ENCODE results near the gene ETFA. TPM values are rescaled to one million over a fixed set of nuclear protein-coding genes. Genes with fewer than 3 reads are reported as not detected.
A peak's percentile ranks its signal among the peaks of the same experiment; 100 is the strongest.

Gene ETFA
- total RNA-seq, 3 donors from 2014 or later, result 172 to 286 (median 213) TPM

DNA sequence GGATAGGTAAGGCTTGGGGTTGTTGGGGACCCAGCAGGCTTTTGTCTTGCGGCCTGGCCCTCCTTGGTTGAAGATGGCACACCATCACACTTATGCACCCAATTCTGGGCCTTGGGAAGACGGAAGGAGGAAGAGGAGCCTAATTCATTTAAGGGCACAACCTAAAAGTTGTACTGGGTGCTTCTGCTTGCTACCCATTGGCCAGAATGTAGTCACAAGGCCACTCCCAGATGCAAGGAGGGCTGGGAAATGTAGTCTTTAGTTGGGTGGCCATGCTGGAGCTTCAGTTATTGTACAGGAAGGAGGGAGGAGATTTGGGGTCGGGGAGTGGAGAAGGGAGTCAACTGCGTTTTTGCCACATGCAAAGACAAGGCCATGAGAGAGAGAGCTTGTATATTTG, 142.3 kb downstream of the ETFA start:
- TF ChIP-seq, protein P1, sequence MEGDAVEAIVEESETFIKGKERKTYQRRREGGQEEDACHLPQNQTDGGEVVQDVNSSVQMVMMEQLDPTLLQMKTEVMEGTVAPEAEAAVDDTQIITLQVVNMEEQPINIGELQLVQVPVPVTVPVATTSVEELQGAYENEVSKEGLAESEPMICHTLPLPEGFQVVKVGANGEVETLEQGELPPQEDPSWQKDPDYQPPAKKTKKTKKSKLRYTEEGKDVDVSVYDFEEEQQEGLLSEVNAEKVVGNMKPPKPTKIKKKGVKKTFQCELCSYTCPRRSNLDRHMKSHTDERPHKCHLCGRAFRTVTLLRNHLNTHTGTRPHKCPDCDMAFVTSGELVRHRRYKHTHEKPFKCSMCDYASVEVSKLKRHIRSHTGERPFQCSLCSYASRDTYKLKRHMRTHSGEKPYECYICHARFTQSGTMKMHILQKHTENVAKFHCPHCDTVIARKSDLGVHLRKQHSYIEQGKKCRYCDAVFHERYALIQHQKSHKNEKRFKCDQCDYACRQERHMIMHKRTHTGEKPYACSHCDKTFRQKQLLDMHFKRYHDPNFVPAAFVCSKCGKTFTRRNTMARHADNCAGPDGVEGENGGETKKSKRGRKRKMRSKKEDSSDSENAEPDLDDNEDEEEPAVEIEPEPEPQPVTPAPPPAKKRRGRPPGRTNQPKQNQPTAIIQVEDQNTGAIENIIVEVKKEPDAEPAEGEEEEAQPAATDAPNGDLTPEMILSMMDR (IDR thresholded peaks at IDR 0.05), result no peak
- H3K9me3 ChIP-seq, result no peaks in the 10 kb centered on the region
- intact Hi-C loops (cut with DNase I, micrococcal nuclease), result no loop called here
- H3K4me3 ChIP-seq, result no peak overlapping the region
- peak; percentile 42 for ATAC-seq
- DNase-seq, result no peak
- H3K4me1 ChIP-seq (ENCODE audit: low read depth), result no peaks in the 10 kb centered on the region
- H3K36me3 ChIP-seq (ENCODE audit: low read depth), result no peaks in the 10 kb centered on the region

DNA sequence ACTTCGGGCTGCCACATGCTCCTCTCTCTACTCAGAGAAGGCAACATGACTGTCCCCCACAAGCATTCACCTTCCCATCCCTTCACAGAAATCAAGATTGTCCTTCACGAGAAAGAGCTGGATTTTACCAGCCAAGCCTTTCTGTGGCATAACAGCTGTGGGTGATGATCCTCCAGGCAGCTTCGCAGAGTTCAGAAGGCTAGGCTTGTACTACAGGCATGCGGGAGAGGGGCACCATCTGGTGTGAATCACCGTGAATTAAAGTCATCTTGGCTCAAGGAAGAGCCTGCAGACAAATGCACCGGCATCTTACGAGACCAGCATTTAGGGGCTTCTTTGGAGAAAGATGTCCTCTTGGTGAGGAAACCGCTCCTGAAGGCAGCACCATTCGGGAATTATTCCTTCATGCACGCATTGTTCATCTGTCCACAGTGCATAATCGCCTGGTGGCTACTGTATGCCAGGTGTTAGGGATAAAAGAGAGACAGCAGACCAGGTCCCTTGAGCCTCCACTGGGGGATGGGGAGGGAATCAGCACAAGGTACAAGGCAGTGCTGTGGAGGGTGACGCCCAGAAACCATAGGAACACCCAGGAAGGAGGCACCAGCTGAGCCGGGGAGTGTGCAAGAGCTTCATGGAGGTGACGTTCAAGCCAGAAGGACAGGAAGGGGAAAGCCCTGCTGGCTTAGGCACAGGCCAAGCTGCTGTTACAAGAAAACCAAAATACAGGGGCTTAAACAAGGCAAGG, 142.9 kb downstream of the ETFA start:
- TF ChIP-seq, protein P1 (IDR thresholded peaks at IDR 0.05), result no peak
- Histone ChIP-seq H3K4me1 (ENCODE audit: low read depth) (no peaks in the 10 kb centered on the region), H3K9me3 (no peaks in the 10 kb centered on the region), H3K4me3 (no peak overlapping the region), H3K36me3 (ENCODE audit: low read depth) (no peaks in the 10 kb centered on the region)
- DNase-seq (no peak), ATAC-seq (no peak)
- intact Hi-C loops (cut with DNase I, micrococcal nuclease), result no loop called here

DNA sequence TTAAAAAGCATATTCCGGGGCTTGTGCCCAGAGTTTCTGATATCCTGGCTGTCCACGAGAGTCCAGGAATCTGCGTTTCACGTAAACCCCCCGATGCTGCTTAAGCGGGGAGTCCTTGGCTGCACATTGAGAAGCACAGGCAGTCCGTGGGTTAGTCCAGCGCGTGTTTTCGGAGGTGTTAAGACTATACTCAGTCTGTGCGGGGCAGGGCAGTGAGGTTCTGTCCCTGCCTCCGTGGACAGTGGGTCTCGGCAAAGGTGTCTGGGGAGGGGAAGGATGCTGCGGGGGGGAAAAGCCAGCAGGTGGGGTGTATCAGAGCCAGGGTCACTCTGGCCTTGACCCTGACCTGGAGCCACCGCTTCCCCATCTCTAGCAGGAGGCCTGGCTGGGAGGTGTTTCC, 145.3 kb downstream of the ETFA start:
- H3K4me1 ChIP-seq (ENCODE audit: low read depth), result peaks cover 4% of the 10 kb centered on the region
- intact Hi-C loops (cut with DNase I, micrococcal nuclease), result no loop called here
- no peaks in the 10 kb centered on the region for H3K36me3 ChIP-seq (ENCODE audit: low read depth)
- DNase-seq, result no peak
- no peak for ATAC-seq
- H3K4me3 ChIP-seq, result no peak overlapping the region
- H3K9me3 ChIP-seq, result no peaks in the 10 kb centered on the region
- TF ChIP-seq, protein P1 (IDR thresholded peaks at IDR 0.05), result no peak

Other genes with a start within 250 kb of the ETFA start
- gene ISL2, start 25.3 kb upstream of the ETFA start, total RNA-seq, result 1 to 10 TPM in 1 of 3 donors, under 1 TPM in 2; 0.51 to 2.1 (median 0.87) TPM

Data from mucosa of descending colon (tissue), 3 donors.